Measurements from ENCODE around the gene SLC31A1. TPM values are rescaled to one million over a fixed set of nuclear protein-coding genes. Genes with fewer than 3 reads are reported as not detected.

SLC31A1 gene
- polyA plus RNA-seq, 1 experiment: 38.4 TPM

GRCh38 chr9:113186137-113186755 lies 35.1 kb upstream of the SLC31A1 start:
- TF ChIP-seq, protein P1, sequence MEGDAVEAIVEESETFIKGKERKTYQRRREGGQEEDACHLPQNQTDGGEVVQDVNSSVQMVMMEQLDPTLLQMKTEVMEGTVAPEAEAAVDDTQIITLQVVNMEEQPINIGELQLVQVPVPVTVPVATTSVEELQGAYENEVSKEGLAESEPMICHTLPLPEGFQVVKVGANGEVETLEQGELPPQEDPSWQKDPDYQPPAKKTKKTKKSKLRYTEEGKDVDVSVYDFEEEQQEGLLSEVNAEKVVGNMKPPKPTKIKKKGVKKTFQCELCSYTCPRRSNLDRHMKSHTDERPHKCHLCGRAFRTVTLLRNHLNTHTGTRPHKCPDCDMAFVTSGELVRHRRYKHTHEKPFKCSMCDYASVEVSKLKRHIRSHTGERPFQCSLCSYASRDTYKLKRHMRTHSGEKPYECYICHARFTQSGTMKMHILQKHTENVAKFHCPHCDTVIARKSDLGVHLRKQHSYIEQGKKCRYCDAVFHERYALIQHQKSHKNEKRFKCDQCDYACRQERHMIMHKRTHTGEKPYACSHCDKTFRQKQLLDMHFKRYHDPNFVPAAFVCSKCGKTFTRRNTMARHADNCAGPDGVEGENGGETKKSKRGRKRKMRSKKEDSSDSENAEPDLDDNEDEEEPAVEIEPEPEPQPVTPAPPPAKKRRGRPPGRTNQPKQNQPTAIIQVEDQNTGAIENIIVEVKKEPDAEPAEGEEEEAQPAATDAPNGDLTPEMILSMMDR (IDR thresholded peaks at IDR 0.05; ENCODE audit: low read depth, low read length): no peak
- Histone ChIP-seq H3K4me3 (ENCODE audit: low read depth, low read length) (no peak overlapping the region), H3K27ac (ENCODE audit: low read depth, low read length) (no peak overlapping the region), H3K9me3 (ENCODE audit: control insufficient read depth, insufficient read depth, low read length) (no peaks in the 10 kb centered on the region), H3K27me3 (ENCODE audit: control insufficient read depth, insufficient read depth, low read length) (no peaks in the 10 kb centered on the region)
- POLR2A ChIA-PET: interaction anchor here (2.2 kb wide), 1 partner anchor 35 kb away, joined by 11 read pairs; the partner anchor contains the start of genes FKBP15 and SLC31A1
- no peak for DNase-seq (ENCODE audit: low read depth, low spot score)
- CTCF ChIA-PET: no interaction called here

DNA sequence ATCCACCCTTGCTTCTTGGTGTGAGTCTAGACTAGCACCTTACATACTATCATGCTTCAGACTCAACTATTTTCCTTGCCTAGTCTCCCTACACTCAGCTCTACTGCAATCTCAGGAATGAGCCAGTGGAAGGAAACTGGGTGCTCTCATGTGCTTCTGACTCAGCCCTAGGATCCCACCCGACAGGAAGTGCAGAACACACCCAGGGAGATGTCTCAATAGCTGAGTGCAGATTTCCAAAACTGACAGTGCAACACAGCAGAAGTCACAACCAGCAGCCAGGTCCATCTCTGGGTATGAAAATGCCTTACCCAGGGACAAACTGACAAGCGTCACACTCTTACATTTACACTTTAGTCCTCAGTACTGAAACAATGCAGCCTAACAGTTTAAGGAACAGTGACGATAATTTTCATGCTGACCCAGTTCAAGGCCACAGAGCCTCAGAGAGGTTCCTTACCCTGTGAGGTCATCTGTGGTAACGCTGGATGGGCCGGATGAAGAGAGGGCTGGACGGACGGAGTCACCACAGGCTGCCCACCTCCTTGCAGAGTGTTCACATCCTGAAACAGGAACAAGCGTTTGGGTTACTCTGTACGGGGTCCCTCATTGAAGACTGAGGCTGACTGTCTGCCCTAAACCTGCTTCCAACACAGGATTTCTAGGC lies 33.3 kb upstream of the SLC31A1 start:
- CTCF ChIA-PET: interaction anchor here (0.5 to 1.1 kb wide), 2 partner anchors 18 to 86 kb away, joined by 3 read pairs; no protein-coding TSS in a partner anchor
- POLR2A ChIA-PET: interaction anchor here (2.2 kb wide), 1 partner anchor 33 kb away, joined by 11 read pairs; the partner anchor contains the start of genes FKBP15 and SLC31A1
- no peaks in the 10 kb centered on the region for H3K9me3 ChIP-seq (ENCODE audit: control insufficient read depth, insufficient read depth, low read length)
- TF ChIP-seq, protein P1 (IDR thresholded peaks at IDR 0.05; ENCODE audit: low read depth, low read length): no peak
- H3K27ac ChIP-seq (ENCODE audit: low read depth, low read length): peak overlapping the region; percentile 89
- DNase-seq (ENCODE audit: low read depth, low spot score): peak; percentile 76
- H3K27me3 ChIP-seq (ENCODE audit: control insufficient read depth, insufficient read depth, low read length): no peaks in the 10 kb centered on the region
- no peak overlapping the region for H3K4me3 ChIP-seq (ENCODE audit: low read depth, low read length)

GRCh38 chr9:113192455-113192854 lies 28.9 kb upstream of the SLC31A1 start:
- CTCF ChIA-PET: no interaction called here
- POLR2A ChIA-PET: no interaction called here
- H3K27ac ChIP-seq (ENCODE audit: low read depth, low read length): no peak overlapping the region
- H3K27me3 ChIP-seq (ENCODE audit: control insufficient read depth, insufficient read depth, low read length): no peaks in the 10 kb centered on the region
- H3K4me3 ChIP-seq (ENCODE audit: low read depth, low read length): no peak overlapping the region
- TF ChIP-seq, protein P1 (IDR thresholded peaks at IDR 0.05; ENCODE audit: low read depth, low read length): no peak
- no peak for DNase-seq (ENCODE audit: low read depth, low spot score)
- no peaks in the 10 kb centered on the region for H3K9me3 ChIP-seq (ENCODE audit: control insufficient read depth, insufficient read depth, low read length)

DNA sequence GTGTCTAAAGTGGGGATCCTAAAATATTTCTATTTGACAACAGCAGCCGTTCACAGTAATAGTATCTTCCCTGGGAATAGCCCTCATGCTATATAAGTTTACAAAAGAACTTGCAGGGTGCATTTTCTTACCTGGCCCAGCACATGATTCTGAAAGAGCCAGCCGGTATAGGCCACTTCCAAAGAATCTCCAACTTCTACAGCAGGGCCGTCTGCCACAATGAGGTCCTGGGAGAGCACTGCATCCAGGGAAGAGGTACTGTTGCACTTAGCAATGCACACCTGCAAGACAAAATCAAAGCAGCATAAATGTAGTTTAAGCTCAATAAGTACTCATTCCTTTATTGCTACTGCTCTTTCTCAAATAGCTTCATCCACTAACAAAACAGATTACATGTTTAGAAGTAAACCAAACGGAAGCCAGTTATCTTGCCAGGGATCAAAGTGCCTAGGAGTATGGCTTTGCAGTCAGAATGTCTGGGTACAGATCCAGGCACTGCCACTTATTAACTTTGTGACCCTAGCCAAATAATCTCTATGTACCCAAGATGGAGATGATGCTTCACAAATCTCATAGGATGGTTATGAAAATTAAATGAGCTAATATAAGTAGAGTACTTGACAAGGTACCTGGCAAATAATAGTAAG lies 21.5 kb upstream of the SLC31A1 start:
- TF ChIP-seq, protein P1 (IDR thresholded peaks at IDR 0.05; ENCODE audit: low read depth, low read length): no peak
- ChIA-PET POLR2A (no interaction called here), CTCF (no interaction called here)
- DNase-seq (ENCODE audit: low read depth, low spot score): no peak
- no peak overlapping the region for H3K27ac ChIP-seq (ENCODE audit: low read depth, low read length)
- no peak overlapping the region for H3K4me3 ChIP-seq (ENCODE audit: low read depth, low read length)
- no peaks in the 10 kb centered on the region for H3K27me3 ChIP-seq (ENCODE audit: control insufficient read depth, insufficient read depth, low read length)
- no peaks in the 10 kb centered on the region for H3K9me3 ChIP-seq (ENCODE audit: control insufficient read depth, insufficient read depth, low read length)

DNA sequence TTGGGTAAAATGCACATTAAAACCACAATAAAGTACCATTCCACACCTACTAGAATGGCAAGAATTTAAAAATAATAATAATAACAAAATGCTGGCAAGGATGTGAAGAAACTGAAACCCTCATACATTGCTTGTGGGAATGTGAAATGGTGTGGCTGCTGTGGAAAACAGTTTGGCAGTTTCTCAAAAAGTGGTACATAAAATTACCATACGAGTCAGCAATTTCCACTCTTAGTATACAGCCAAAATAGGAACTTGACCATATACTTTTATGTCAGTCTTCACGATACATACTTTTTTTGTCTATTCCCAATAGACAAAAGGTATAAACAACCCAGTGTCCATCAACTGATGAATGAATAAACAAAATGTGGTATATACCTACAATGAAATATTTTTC lies 15.9 kb upstream of the SLC31A1 start:
- Histone ChIP-seq H3K27me3 (ENCODE audit: control insufficient read depth, insufficient read depth, low read length) (no peaks in the 10 kb centered on the region), H3K27ac (ENCODE audit: low read depth, low read length) (no peak overlapping the region), H3K9me3 (ENCODE audit: control insufficient read depth, insufficient read depth, low read length) (no peaks in the 10 kb centered on the region), H3K4me3 (ENCODE audit: low read depth, low read length) (no peak overlapping the region)
- DNase-seq (ENCODE audit: low read depth, low spot score): no peak
- TF ChIP-seq, protein P1 (IDR thresholded peaks at IDR 0.05; ENCODE audit: low read depth, low read length): no peak
- POLR2A ChIA-PET: interaction anchor here (1.2 kb wide), 1 partner anchor 16 kb away, joined by 3 read pairs; the partner anchor contains the start of genes FKBP15 and SLC31A1
- CTCF ChIA-PET: no interaction called here
